ENCODE data around the gene TGFBR1. TPM values are rescaled to one million over a fixed set of nuclear protein-coding genes. Genes with fewer than 3 reads are reported as not detected.

Gene TGFBR1
- total and polyA plus RNA-seq, 2 donors (not counting 3 experiments of a cell fraction or from before 2014, with no cell fraction given) = 5.8 to 18.6 TPM

GRCh38 chr9:99127356-99128132 is 22.6 kb downstream of the TGFBR1 start:
- TF ChIP-seq CTCF (IDR thresholded peaks at IDR 0.05; ENCODE audit: extremely low read depth in 1 of 2, insufficient read depth in 1 of 2, low read depth in 1 of 2, low read length in 2 of 2) (no peak), JUN (IDR thresholded peaks at IDR 0.05; ENCODE audit: borderline replicate concordance, insufficient read depth, insufficient read length, low read depth) (no peak)
- Histone ChIP-seq H3K27ac (ENCODE audit: insufficient read depth, low read depth, low read length) (no peak overlapping the region), H3K4me2 (ENCODE audit: insufficient read depth, low read length) (no peak overlapping the region), H3K27me3 (ENCODE audit: control insufficient read depth in 2 of 2, insufficient read depth in 2 of 2, low read length in 2 of 2) (no peaks in the 10 kb centered on the region), H3K4me1 (ENCODE audit: control insufficient read depth, extremely low read depth, insufficient read depth, low read length) (no peaks in the 10 kb centered on the region), H3K9me1 (replicated peaks; ENCODE audit: control insufficient read depth, extremely low read depth, insufficient read depth, low read length) (no peaks in the 10 kb centered on the region), H2AFZ (ENCODE audit: low read depth, low read length) (no peak overlapping the region), H4K20me1 (replicated peaks; ENCODE audit: control insufficient read depth, extremely low read depth, insufficient read depth, low read length) (no peaks in the 10 kb centered on the region), H3K79me2 (ENCODE audit: control insufficient read depth, insufficient read depth, low read length) (peaks cover 1% of the 10 kb centered on the region), H3K4me3 (replicated peaks in 1 of 3; ENCODE audit: insufficient read depth in 1 of 3, low read depth in 1 of 3, low read length in 3 of 3) (no peak overlapping the region), H3K9ac (replicated peaks; ENCODE audit: extremely low read depth, insufficient read depth, low read length) (no peak overlapping the region), H3K9me3 (replicated peaks; ENCODE audit: control insufficient read depth, insufficient read depth, low read length) (no peaks in the 10 kb centered on the region), H3K36me3 (ENCODE audit: control insufficient read depth in 2 of 2, extremely low read depth in 1 of 2, insufficient read depth in 2 of 2, low read length in 2 of 2) (no peaks in the 10 kb centered on the region)
- BruUV-seq (replicated peaks) = no TSS peak
- FAIRE-seq (no peak), DNase-seq (ENCODE audit: low read depth, low spot score) (no peak)
- dilution Hi-C loops (cut with MboI; ENCODE audit: extremely low pct_ligation_motif_present, low sequenced_read_pairs) = no loop called here
- intact Hi-C loops (cut with micrococcal nuclease) = no loop called here
- POLR2A ChIA-PET = no interaction called here
- CTCF ChIA-PET = interaction anchor here (1.8 kb wide), 1 partner anchor 11 kb away, joined by 5 read pairs; no protein-coding TSS in a partner anchor

GRCh38 chr9:99128133-99128406 is 23.2 kb downstream of the TGFBR1 start:
- H3K27me3 ChIP-seq (ENCODE audit: control insufficient read depth in 2 of 2, insufficient read depth in 2 of 2, low read length in 2 of 2) = no peaks in the 10 kb centered on the region
- intact Hi-C loops (cut with micrococcal nuclease) (no loop called here), dilution Hi-C loops (cut with MboI; ENCODE audit: extremely low pct_ligation_motif_present, low sequenced_read_pairs) (no loop called here)
- no peak overlapping the region for H3K4me2 ChIP-seq (ENCODE audit: insufficient read depth, low read length)
- no TSS peak for BruUV-seq (replicated peaks)
- peaks cover 1% of the 10 kb centered on the region for H3K79me2 ChIP-seq (ENCODE audit: control insufficient read depth, insufficient read depth, low read length)
- TF ChIP-seq POLR2AphosphoS5 (IDR thresholded peaks at IDR 0.05; ENCODE audit: insufficient read depth, low read depth, low read length) (no peak), MYC (IDR thresholded peaks at IDR 0.05; ENCODE audit: low read depth, low read length) (no peak), EZH2 (IDR thresholded peaks at IDR 0.05; ENCODE audit: borderline replicate concordance, low read depth, low read length, severe bottlenecking) (no peak), POLR2A (IDR thresholded peaks at IDR 0.05; ENCODE audit: low read depth, low read length) (no peak), CTCF (IDR thresholded peaks at IDR 0.05; ENCODE audit: extremely low read depth in 1 of 2, insufficient read depth in 1 of 2, low read depth in 1 of 2, low read length in 2 of 2) (no peak), JUN (IDR thresholded peaks at IDR 0.05; ENCODE audit: borderline replicate concordance, insufficient read depth, insufficient read length, low read depth) (no peak), GATA2 (IDR thresholded peaks at IDR 0.05; ENCODE audit: insufficient read depth, insufficient read length, low read depth, low read length) (no peak), FOS (IDR thresholded peaks at IDR 0.05; ENCODE audit: borderline replicate concordance, insufficient read depth, low read length) (no peak)
- TF ChIP-seq, protein P1, sequence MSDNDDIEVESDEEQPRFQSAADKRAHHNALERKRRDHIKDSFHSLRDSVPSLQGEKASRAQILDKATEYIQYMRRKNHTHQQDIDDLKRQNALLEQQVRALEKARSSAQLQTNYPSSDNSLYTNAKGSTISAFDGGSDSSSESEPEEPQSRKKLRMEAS (IDR thresholded peaks at IDR 0.05; ENCODE audit: insufficient read depth, insufficient read length) = no peak
- no peaks in the 10 kb centered on the region for H3K9me3 ChIP-seq (replicated peaks; ENCODE audit: control insufficient read depth, insufficient read depth, low read length)
- ChIA-PET POLR2A (no interaction called here), CTCF (interaction anchor here (1.8 kb wide), 1 partner anchor 11 kb away, joined by 5 read pairs; no protein-coding TSS in a partner anchor)
- no peaks in the 10 kb centered on the region for H3K4me1 ChIP-seq (ENCODE audit: control insufficient read depth, extremely low read depth, insufficient read depth, low read length)
- H3K36me3 ChIP-seq (ENCODE audit: control insufficient read depth in 2 of 2, extremely low read depth in 1 of 2, insufficient read depth in 2 of 2, low read length in 2 of 2) = no peaks in the 10 kb centered on the region
- FAIRE-seq (no peak), DNase-seq (ENCODE audit: low read depth, low spot score) (no peak)
- no peaks in the 10 kb centered on the region for H3K9me1 ChIP-seq (replicated peaks; ENCODE audit: control insufficient read depth, extremely low read depth, insufficient read depth, low read length)
- no peaks in the 10 kb centered on the region for H4K20me1 ChIP-seq (replicated peaks; ENCODE audit: control insufficient read depth, extremely low read depth, insufficient read depth, low read length)
- H2AFZ ChIP-seq (ENCODE audit: low read depth, low read length) = no peak overlapping the region
- no peak overlapping the region for H3K4me3 ChIP-seq (replicated peaks in 1 of 3; ENCODE audit: insufficient read depth in 1 of 3, low read depth in 1 of 3, low read length in 3 of 3)
- no peak overlapping the region for H3K27ac ChIP-seq (ENCODE audit: insufficient read depth, low read depth, low read length)
- no peak overlapping the region for H3K9ac ChIP-seq (replicated peaks; ENCODE audit: extremely low read depth, insufficient read depth, low read length)
